Skin epidermis (tissue), 12 donors: ENCODE data around the gene MRPL40.

Experiments
- H3K27ac ChIP-seq, 21 experiments: fragments of 200-600 bp; sonication (generic) in 11 of 21; one replicate each; pipeline ENCODE4 v1.5.0; 2020; ENCODE audit warnings: mild to moderate bottlenecking in 3 of 21, inconsistent platforms in 2 of 21, moderate library complexity in 2 of 21
- H3K4me3 ChIP-seq, 7 experiments: fragments of 200-600 bp; sonication (generic) in 2 of 7; one replicate each; pipeline ENCODE4 v1.5.0; 2020; ENCODE audit warnings: inconsistent platforms in 2 of 7, mild to moderate bottlenecking in 2 of 7, moderate library complexity in 1 of 7

Gene MRPL40

DNA sequence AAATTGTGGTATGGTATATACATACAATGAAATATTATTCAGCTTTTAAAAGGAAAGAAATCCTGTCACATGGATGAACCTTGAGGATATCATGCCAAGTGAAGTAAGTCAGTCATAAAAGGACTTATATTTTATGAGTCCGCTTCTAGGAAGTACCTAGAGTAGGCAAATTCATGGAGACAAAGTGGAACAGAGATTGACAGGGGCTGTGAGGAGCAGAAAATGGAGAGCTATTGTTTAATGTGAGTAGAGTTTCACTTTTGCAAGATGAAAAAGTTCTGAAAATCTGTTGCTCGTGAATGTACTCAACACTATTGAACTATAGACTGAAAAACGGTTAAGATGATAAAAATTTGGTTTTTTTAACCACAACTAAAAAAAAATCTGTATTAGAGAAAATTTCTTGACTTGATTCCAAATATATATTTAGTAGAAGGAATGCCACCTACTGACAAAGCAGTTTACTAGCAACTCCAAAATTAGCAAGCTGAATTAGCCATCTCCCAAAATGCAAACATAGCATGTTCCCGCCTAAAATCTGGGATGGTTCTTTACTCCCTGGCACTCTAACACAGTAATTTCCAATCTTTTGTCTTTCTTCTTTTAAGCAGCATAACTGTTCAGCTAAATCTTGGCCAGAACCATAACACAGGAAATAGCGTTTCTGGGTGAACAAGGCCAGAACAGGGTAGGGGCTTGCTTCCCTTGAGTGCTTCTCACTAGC, 45.1 kb downstream of the MRPL40 start:
- H3K27ac ChIP-seq: peak overlapping the region in 11 of 21 experiments; percentile 9 to 100 (median 98)

DNA sequence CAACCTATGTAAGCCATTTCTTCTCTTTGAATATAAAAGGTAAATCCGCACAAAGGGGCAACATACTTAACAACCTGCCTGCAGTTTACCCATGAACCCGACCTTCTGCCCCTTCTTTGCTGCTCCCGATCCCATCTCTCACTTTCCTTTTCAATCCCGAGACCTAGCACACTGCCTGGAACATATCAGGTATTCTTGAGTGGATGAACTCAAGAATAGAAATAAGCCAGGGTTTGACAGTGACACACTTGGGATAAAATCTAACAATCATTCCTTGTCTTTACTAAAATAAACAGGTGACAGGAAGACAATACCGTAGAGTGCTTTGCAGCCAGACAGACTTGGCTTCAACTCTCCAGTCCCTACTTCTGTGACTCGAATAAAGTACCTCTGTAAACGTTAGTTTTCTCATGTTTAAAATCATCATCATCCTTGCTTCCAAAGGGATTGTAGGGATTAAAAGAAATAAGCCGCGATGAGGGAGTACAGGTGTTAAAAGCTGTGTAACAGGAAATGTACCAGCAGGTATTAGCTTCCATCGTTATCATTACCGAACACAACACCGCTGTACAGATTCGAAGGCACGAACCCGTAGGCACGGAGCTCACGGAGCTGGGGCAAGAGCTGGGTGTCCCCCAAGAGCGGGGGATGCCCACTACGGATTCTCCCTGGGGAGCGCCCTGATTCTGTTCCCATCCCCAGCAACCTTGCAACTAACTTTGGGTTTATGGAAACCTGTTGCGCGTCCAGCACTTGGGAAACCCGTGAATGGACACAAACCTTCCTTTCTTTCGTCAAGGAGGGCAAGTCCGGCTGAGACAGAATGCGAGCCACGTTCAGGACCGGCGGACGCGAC, 45.9 kb downstream of the MRPL40 start:
- peak overlapping the region; percentile 57 to 92 (median 85) for H3K4me3 ChIP-seq

More for the DNA sequence above, 45.1 kb downstream of the MRPL40 start:
- H3K4me3 ChIP-seq: peak overlapping the region; percentile 57 to 92 (median 85)

DNA sequence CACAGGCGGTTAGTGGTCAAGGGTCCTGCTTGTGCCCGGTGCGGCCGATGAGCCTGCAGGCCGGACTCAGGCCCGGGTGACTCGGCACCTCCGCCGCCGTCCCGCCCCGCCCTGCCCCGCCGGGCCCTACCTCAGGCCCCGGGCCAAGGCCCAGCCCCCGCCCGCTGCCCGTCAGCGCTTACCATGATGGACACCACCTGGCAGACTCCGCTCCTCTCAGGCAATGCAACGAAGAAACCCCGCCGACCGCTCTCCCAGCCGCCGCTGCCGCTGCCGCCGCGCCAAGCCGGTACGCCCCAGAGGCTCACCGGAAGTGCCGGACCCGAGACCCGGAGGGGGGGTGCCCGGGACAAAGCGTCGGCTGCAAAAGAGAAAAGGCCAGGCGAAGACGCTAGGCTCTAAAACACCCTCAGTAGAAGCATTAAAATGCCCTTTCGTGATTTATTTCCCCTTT, 46.6 kb downstream of the MRPL40 start, which contains the start of gene UFD1:
UFD1 (minus strand) TSS at position 293 of the 454 bp plus-strand sequence; CDS start at position 185, 108 bp downstream.
- H3K4me3 ChIP-seq: peak within 1 kb of the TSS; percentile 57 to 92 (median 85)
- peak within 1 kb of the TSS; percentile 91 to 100 (median 99) for H3K27ac ChIP-seq

More for the DNA sequence above, 45.9 kb downstream of the MRPL40 start:
- peak overlapping the region; percentile 91 to 100 (median 99) for H3K27ac ChIP-seq

DNA sequence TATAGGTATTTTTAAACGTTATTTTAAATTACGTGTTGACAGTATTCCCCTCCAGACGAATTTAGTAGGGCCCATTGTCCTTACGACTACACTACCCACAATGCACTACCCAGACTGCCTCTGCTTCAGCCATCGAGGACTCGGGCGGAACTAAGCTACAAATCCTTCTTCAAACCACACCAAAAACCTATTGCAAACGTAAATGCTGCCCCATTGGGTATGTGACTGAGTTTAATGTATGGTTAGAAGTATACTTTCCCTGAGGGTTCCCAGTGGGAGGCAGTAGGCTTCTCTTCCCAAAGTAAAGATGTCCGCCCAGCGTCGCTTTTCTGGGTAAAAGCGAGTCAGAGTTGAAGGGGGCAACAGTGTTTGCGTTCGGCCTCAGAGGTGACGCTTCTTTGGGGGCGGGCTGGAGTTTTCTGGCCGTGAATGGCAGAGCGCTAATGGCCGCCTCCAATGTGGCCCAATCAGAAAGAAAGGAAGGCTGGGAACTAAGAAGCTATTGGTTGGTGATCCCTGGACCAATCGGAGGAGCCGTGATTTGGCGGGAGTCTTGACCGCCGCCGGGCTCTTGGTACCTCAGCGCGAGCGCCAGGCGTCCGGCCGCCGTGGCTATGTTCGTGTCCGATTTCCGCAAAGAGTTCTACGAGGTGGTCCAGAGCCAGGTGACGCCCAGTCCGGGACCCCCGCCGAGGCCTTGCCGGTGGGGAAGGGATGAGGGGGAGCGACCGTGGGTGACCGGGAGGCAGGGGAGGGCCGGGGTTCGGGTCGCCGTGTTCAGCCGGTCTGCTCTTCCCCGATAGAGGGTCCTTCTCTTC, 47.2 kb downstream of the MRPL40 start, which contains the start of gene CDC45:
CDC45 (plus strand) TSS at position 566 of the 818 bp plus-strand sequence; CDS start at position 615, 49 bp downstream.
- Histone ChIP-seq H3K27ac (peak within 1 kb of the TSS; percentile 91 to 100 (median 99)), H3K4me3 (peak within 1 kb of the TSS; percentile 57 to 92 (median 85))

DNA sequence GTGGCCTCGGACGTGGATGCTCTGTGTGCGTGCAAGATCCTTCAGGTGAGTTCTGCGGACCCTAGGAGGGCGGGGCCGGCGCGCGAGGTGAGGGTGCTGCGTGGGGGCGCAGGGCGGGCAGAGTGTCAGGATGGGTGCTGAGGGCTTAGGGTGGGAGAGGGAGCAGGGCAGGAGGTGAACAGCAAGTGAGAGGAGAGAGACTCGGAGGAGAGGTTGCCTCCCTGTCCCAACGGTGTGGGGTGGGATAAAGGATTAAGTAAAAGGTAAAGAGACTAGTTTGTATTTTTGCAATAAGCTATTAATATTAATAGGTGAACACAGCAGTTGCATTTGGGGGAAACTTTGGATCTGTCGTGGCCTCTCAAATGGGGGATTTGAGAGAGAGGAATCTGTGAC, 47.8 kb downstream of the MRPL40 start:
- peak overlapping the region in 3 of 21 experiments; percentile 98 to 100 (median 99) for H3K27ac ChIP-seq
- H3K4me3 ChIP-seq: peak overlapping the region; percentile 57 to 92 (median 85)

GRCh38 chr22:19480789-19481188, 48.4 kb downstream of the MRPL40 start:
- no peak overlapping the region for H3K4me3 ChIP-seq
- no peak overlapping the region for H3K27ac ChIP-seq

DNA sequence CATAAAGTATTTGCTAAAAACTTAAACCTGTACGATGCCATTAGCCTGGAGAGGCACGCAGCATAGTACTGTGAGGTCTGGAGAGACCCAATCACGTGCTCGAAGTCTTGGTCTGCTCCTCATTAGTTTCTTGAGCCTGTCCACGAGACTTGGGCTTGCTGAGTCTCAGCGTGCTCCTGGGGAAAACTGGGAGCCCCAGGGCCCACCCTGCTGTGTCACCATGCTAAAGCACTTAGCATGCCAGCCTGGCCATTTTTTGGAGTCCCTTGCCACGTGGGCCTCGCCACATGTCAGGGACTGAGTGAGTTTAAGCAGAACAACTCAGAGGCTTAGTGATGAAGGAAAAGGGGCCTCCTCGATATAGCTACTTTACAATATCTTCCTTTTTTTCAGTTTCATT, 50.0 kb downstream of the MRPL40 start:
- Histone ChIP-seq H3K27ac (no peak overlapping the region), H3K4me3 (no peak overlapping the region)

DNA sequence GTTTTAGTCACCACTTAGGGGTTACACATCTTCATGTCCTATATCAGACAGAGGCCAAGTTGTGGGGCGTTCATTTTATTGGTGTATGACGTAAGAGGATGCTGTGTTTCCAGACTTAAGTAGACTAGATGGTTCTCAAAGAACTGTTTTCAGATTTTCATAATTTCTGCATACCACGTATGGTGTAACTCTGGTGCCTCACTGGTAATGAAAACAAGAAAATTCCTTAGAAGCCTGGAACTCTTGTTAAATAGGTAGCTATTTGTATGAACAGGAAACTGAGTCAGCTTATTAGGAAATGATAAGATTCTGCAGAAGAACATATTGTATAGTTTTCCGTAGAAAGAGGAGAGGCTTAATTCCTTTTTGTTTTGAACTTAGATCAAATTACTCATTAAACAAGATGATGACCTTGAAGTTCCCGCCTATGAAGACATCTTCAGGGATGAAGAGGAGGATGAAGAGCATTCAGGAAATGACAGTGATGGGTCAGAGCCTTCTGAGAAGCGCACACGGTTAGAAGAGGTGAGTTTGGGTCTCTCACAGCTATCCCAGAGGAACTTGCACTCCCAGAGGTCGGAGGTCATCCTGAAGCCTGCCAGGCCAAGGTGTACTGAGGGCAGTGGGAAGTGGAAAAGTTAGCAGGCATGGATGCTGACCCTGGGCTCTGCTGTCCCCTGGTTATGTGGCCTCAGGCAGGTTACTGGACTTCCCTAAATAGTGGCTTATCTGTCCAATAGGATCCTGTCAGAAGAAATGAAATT, 51.3 kb downstream of the MRPL40 start:
- Histone ChIP-seq H3K4me3 (no peak overlapping the region), H3K27ac (no peak overlapping the region)
